HG02884 (cell line): ENCODE data around the gene ODAD3.
"Not testable (repeated sequence)": the region's sequence is repeated elsewhere in the genome, so short reads cannot be mapped to it uniquely, and the experiment has no call there.

Source experiments
- ATAC-seq: cut with Tn5 transposase; IDR thresholded peaks from one replicate; pipeline ENCODE4 v1.9.1; 2021; ENCODE audit warnings: mild to moderate bottlenecking, moderate library complexity; ENCODE audit not compliant: unreplicated experiment

The ODAD3 gene

DNA sequence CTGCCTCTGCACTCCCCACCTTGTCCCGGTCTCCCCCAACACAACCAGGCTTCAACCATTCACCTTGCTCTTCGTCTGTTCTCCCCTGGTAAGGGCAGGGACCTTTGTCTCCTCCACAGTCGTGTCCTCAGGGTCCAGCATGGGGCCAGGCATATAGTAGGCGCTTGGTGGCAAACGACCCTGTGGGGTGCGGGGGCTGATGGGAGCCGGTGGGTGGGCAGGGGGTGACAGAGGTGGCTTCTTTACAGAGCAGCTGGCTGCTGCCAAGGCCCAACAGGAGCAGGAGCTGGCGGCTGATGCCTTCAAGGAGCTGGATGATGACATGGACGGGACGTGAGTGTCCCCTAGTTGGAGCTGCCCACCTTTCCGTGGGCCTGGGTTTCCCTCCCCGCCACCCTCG, 10.2 kb upstream of the ODAD3 start:
- no peak for ATAC-seq

- ATAC-seq = no peak
Observed at GRCh38 chr19:11444059-11444458, 9.1 kb upstream of the ODAD3 start.

- no peak for ATAC-seq
Observed at GRCh38 chr19:11437955-11438354, 3.0 kb upstream of the ODAD3 start.

GRCh38 chr19:11435833-11436313, 952 bp upstream of the ODAD3 start:
- no peak for ATAC-seq

GRCh38 chr19:11434703-11435056, 241 bp downstream of the ODAD3 start:
- no peak for ATAC-seq

DNA sequence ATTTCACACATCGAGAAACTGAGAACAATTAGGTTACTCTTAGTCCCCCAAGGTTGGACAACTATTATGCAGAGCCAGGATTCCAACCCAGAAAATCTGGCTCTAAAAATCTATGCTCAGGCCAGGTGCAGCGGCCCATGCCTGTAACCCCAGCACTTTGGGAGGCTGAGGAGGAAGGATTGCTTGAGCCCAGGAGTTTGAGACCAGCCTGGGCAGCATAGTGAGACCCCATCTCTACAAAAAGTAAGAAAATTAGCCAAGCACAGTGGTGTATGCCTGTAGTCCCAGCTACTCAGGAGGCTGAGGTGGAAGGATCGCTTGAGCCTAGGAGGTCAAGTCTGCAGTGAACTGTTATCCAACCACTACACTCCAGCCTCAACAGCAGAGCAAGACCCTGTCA, 1.4 kb downstream of the ODAD3 start:
- ATAC-seq = not testable (repeated sequence)

- no peak for ATAC-seq
Observed at GRCh38 chr19:11426656-11427055, 8.3 kb downstream of the ODAD3 start.

DNA sequence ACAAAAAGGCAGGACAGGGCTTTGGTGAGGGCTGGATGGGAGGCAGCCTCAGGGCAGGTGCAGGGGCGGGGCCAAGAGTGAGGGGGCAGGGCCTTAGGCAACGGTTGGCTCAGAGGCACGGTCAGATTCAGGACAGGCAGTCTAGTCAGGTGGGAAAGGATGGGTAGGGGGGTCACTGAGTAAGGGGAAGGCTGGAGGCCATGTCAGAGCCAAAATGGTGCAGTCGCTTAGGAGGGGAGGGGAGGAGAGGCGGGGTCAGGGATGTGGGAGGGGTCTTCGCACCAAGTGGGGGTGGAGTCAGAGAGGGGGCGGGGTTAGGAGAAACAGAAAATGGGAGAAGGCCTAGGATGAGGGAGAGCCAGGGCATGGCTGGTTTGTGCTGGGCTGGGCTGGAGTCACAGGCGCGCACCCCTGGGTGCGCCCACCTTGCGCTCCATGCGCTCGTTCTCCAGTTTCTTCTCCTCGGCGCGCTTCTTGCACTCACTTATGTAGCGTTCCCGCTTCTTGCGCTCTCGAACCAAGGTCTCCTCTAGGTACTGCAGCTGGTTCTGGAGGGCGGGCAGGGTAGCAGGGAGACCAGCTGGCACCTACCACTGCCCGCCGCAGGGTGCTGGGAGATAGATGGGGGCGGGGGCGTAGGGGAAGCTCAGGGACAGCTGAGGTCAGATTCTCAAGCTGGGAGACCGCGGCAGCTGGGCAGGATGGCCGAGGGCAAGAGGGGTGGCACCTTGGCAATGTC, 9.0 kb downstream of the ODAD3 start:
- no peak for ATAC-seq

DNA sequence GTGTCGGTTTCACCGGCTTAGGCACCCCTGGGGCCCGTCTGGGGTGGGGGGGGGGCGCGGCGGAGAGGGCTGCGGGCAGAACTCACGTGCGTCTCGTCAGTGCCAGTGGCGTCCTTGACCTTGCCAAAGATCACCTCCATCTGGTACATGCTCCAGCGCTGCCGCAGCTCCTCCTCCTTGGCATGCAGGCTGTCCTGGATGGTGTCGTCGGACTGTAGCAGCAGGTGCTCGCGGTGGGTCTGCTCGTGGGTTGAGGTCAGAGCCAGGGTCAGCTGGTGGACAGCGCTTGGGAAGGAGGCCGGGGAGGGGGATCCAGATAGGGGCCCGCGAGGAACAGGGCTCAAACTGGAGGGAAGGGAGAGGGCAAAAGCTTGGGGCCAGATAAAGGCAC, 11.1 kb downstream of the ODAD3 start:
- ATAC-seq = no peak

- no peak for ATAC-seq
Observed at GRCh38 chr19:11423164-11423790, 11.6 kb downstream of the ODAD3 start.

DNA sequence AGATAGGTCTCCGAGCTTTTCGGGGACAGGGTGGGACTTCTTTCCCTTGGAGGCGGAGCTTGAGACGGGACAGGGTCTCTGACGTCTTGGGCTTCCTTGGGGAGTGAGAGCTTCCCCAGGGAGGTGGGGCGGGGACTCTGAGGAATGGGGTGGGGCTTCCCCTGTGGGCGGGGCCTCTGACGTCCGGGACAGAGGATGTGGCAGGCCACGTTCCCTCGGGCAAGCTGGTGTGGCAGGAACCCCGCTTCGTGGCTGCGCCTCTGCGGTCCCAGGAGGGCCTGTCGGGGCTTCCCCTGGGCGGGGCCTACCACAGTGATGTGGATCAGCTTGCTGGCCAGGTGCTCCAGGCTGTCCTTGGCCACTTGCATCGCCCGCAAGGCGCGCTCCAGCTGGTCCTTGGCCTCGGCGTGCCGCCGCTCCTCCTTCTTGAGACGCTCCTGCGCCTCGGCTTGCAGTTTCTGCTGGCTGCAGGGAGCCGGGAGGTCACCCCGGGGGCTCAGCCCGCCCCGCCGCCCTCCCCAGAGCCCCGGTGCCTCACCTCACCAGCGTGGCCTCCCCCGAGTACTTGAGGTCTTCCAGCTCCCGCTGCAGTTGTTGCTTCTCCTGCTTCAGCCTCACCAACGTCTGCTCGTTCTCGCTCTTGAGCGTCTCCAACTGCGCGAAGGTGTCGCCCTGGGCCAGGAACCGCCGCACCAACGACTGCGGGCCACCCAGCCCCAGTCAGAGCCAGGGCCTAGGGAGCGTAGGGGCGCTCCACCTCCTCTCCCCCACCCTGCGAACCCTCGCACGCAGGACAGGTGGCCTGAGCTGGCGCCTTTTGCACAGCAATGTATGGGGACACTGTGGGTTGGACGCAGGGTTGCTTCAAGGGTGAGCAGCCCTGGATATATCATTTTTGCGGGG, 12.5 kb downstream of the ODAD3 start:
- no peak for ATAC-seq

DNA sequence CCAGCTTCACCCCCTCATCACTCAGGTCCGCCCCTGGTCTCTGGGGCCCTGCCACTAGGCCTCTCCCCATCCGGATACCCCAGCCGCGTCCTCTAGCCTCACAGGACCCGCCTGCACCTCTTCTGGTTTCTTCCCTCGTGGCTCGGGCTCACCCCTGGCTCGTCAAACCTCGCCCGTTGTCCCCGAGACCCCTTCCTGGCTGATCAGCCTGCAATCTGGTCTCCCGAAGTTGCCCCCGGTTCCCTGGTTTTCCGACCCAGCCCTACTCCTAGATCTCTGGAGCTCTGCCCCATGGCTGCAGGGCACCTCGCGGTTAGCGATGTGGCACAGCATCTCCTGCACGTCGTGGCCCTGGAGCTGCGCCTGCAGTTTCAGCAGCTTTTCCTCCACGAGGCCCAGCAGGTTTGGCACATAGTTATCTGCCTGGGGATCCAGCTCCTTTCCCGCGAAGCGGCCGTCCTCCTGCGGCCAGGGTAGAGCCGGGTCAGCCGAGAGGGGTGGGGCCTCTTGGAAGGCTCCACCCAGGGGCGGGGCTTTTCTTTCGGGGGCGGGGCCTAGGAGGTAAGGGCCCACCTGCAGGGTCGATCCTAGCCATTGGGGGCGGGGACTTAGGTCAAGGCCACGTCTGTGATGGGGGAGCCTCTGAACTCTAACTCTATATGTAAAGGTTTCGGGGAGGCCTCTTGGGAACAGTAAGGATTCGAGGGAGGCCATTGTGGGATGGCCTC, 13.4 kb downstream of the ODAD3 start:
- ATAC-seq = no peak

DNA sequence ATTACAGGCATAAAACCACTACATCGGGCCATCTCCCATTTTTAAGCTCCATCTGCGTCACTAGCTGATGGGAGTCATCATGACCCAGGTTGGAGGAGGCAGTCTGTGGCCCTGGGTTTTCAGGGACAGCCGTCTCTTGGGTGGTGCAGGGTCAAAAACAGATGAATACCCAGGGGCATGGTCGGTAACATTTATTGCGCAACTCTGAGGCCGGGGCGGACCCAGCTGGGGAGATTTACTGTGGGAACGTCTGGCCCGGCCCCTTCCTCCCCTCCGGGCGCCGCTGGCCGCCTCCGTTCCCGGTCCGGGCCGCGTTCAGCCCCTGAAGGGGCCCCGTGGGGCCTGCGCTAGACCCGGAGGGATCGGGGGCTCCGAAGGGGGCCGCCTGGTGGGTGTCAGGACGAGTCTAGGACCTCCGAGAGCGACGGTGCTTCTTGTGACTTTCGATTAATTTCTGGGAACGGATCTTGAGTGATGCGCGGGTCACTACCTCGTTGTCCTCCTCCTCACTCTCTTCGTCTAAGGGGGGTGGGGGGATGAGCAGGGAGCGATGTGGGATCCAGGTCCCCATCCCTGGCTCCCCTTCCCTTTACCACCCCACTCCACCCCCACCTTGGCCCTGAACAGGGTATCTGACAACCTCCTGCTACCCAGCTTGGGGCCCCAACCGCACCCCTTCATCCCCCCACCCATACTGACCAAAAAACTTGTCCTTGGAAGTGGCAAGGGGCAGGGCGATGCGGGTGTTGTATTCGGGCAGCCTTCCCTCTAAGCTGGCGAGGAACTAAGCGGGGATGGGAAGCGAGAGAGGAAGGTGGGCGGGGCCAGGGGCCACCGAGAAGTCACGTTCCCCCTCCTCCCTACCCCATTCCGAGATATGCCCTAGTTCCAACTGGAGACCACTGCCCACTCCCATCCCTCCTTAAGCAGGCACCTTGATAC, 14.2 kb downstream of the ODAD3 start:
- ATAC-seq = no peak

GRCh38 chr19:11418549-11419506, 16.1 kb downstream of the ODAD3 start, which contains the start of gene RGL3:
RGL3 (minus strand) TSS chr19:11419314; CDS start chr19:11419278, 36 bp downstream.
- ATAC-seq = no peak

GRCh38 chr19:11418094-11418548, 16.8 kb downstream of the ODAD3 start:
- no peak for ATAC-seq

- no peak for ATAC-seq
Observed at GRCh38 chr19:11416346-11417052, 18.4 kb downstream of the ODAD3 start.

- no peak for ATAC-seq
Observed at GRCh38 chr19:11414544-11414943, 20.4 kb downstream of the ODAD3 start.

GRCh38 chr19:11410682-11411081, 24.2 kb downstream of the ODAD3 start:
- no peak for ATAC-seq
